Mesenchymal stem cell (in vitro differentiated cells and primary cell): ENCODE data around the gene TMEM108.

Source experiments
- DNase-seq: peaks from one replicate; pipeline ENCODE4 v3.0.0-alpha.2; 2013
- H2AFZ ChIP-seq: one replicate; pipeline ENCODE4 v1.6.1; 2013; ENCODE audit warnings: low read depth, mild to moderate bottlenecking, control low read depth, inconsistent platforms, low read length, moderate library complexity
- H2AK5ac ChIP-seq: 2 replicates; pipeline ENCODE4 v1.6.1; 2013; ENCODE audit warnings: low read length, moderate library complexity, mild to moderate bottlenecking, inconsistent platforms; ENCODE audit not compliant: severe bottlenecking
- H2BK120ac ChIP-seq: one replicate; pipeline ENCODE4 v1.6.1; 2013; ENCODE audit warnings: low read depth, mild to moderate bottlenecking, inconsistent platforms, low read length, moderate library complexity
- H2BK12ac ChIP-seq, 2 experiments: one replicate each; pipeline ENCODE4 v1.6.1; 2013; ENCODE audit warnings: inconsistent platforms in 2 of 2, low read length in 2 of 2, mild to moderate bottlenecking in 2 of 2, moderate library complexity in 2 of 2, control low read depth in 1 of 2
- H2BK15ac ChIP-seq: one replicate; pipeline ENCODE4 v1.6.1; 2013; ENCODE audit warnings: mild to moderate bottlenecking, low read depth, inconsistent platforms; ENCODE audit not compliant: poor library complexity, severe bottlenecking
- H2BK5ac ChIP-seq: 2 replicates; pipeline ENCODE4 v1.6.1; 2013; ENCODE audit warnings: low read depth, mild to moderate bottlenecking, low read length, control low read depth, inconsistent platforms; ENCODE audit not compliant: poor library complexity, severe bottlenecking
- H3K14ac ChIP-seq, 2 experiments: one replicate each; pipeline ENCODE4 v1.6.1; 2013; ENCODE audit warnings: inconsistent platforms in 2 of 2, low read length in 2 of 2, control low read depth in 1 of 2, mild to moderate bottlenecking in 1 of 2, moderate library complexity in 1 of 2
- H3K18ac ChIP-seq, 2 experiments: one replicate each; pipeline ENCODE4 v1.6.1; 2013; ENCODE audit warnings: inconsistent platforms in 2 of 2, low read length in 2 of 2, control low read depth in 1 of 2, low read depth in 1 of 2, mild to moderate bottlenecking in 1 of 2
- H3K23ac ChIP-seq, 2 experiments: one replicate each; pipeline ENCODE4 v1.6.1; 2013; ENCODE audit warnings: inconsistent platforms in 2 of 2, low read length in 2 of 2, mild to moderate bottlenecking in 2 of 2, moderate library complexity in 2 of 2, control low read depth in 1 of 2
- H3K27ac ChIP-seq: 2 replicates; pipeline ENCODE4 v1.5.1; 2013; ENCODE audit warnings: mild to moderate bottlenecking, moderate library complexity, low read length, control low read depth, inconsistent platforms; ENCODE audit not compliant: poor library complexity, severe bottlenecking
- H3K27me3 ChIP-seq, 2 experiments: 2 replicates each; pipeline versions ENCODE4 v1.6.1 to v1.7.0; 2013; ENCODE audit warnings: low read length in 2 of 2, mild to moderate bottlenecking in 2 of 2, moderate library complexity in 2 of 2, control low read depth in 1 of 2, inconsistent platforms in 1 of 2; ENCODE audit not compliant: control insufficient read depth in 1 of 2, insufficient read depth in 1 of 2
- H3K36me3 ChIP-seq, 2 experiments: 2 replicates each; pipeline versions ENCODE4 v1.6.1 to v1.7.0; 2013; ENCODE audit warnings: low read length in 2 of 2, control low read depth in 1 of 2, inconsistent platforms in 1 of 2, low read depth in 1 of 2, mild to moderate bottlenecking in 1 of 2; ENCODE audit not compliant: insufficient read depth in 2 of 2, control insufficient read depth in 1 of 2
- H3K4ac ChIP-seq, 2 experiments: one replicate each; pipeline ENCODE4 v1.6.1; 2013; ENCODE audit warnings: inconsistent platforms in 2 of 2, low read length in 2 of 2, mild to moderate bottlenecking in 2 of 2, moderate library complexity in 2 of 2, control low read depth in 1 of 2, low read depth in 1 of 2
- H3K4me1 ChIP-seq: 2 replicates; pipeline ENCODE4 v1.6.1; 2013; ENCODE audit warnings: low read depth, low read length, control low read depth; ENCODE audit not compliant: control insufficient read depth, insufficient read depth
- H3K4me2 ChIP-seq: 2 replicates; pipeline ENCODE4 v1.6.1; 2013; ENCODE audit warnings: low read length, mild to moderate bottlenecking, inconsistent platforms; ENCODE audit not compliant: poor library complexity, severe bottlenecking
- H3K4me3 ChIP-seq, 2 experiments: 2 replicates each; pipeline versions ENCODE4 v1.5.1 to v1.7.0; 2013; ENCODE audit warnings: low read length in 2 of 2, mild to moderate bottlenecking in 2 of 2, control low read depth in 1 of 2, low read depth in 1 of 2; ENCODE audit not compliant: insufficient read depth in 1 of 2
- H3K79me1 ChIP-seq: replicated peaks from 2 replicates; pipeline ENCODE4 v1.6.1; 2013; ENCODE audit warnings: mild to moderate bottlenecking, control low read depth, low read length, inconsistent platforms; ENCODE audit not compliant: poor library complexity, severe bottlenecking
- H3K9ac ChIP-seq: 2 replicates; pipeline ENCODE4 v1.7.0; 2013; ENCODE audit warnings: mild to moderate bottlenecking, low read length, moderate library complexity
- H3K9me3 ChIP-seq: 2 replicates; pipeline ENCODE4 v1.7.0; 2013; ENCODE audit warnings: mild to moderate bottlenecking, low read length; ENCODE audit not compliant: control insufficient read depth
- H4K8ac ChIP-seq: one replicate; pipeline ENCODE4 v1.6.1; 2013; ENCODE audit warnings: inconsistent platforms, mild to moderate bottlenecking, low read length, moderate library complexity
- H4K91ac ChIP-seq: one replicate; pipeline ENCODE4 v1.6.1; 2013; ENCODE audit warnings: mild to moderate bottlenecking, low read length, inconsistent platforms
- WGBS: methylation state at CpG from one replicate; pipeline ENCODE4 v1.1.7; 2013; ENCODE audit warnings: mixed read lengths; 5-methylcytosine and 5-hydroxymethylcytosine counted together

The TMEM108 gene

DNA sequence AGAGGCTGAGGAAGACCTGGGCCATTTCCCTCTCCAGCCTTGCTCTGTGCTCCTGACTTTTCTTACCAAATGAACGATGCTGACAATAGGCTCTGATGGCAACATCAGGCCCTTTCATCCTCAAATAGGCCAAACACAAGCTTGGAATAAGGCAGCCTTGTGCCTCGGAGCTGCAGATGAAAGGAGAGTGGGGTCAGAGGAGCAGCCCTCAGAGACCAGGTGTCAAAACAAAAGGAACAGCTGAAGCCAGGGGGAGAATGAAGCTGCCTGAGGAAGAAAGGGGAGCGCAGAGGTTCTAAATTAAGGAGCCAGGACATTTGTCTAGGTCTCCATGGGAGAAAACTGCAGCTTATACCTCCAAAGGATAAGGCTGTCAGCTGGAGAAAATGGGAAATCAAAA is 366.7 kb downstream of the TMEM108 start:
- no peaks in the 10 kb centered on the region for H3K9me3 ChIP-seq
- no peak overlapping the region for H3K9ac ChIP-seq
- no peak overlapping the region for H3K4me3 ChIP-seq
- H3K14ac ChIP-seq, result no peak overlapping the region
- H3K36me3 ChIP-seq, result no peaks in the 10 kb centered on the region
- H3K79me1 ChIP-seq, result no peaks in the 10 kb centered on the region
- WGBS, result 87% methylated on average over 3 of the region's 3 CpGs
- H3K4me2 ChIP-seq, result no peak overlapping the region
- no peak overlapping the region for H2BK120ac ChIP-seq
- no peak overlapping the region for H2BK15ac ChIP-seq
- H2AFZ ChIP-seq, result no peak overlapping the region
- peak overlapping the region in 1 of 2 experiments; percentile 25 for H3K4ac ChIP-seq
- no peak overlapping the region for H4K91ac ChIP-seq
- no peak overlapping the region for H3K18ac ChIP-seq
- no peak overlapping the region for H2BK12ac ChIP-seq
- no peak for DNase-seq
- peaks cover 0 to 4% of the 10 kb centered on the region in 2 experiments for H3K27me3 ChIP-seq
- no peak overlapping the region for H3K23ac ChIP-seq
- no peak overlapping the region for H3K27ac ChIP-seq
- H3K4me1 ChIP-seq, result no peaks in the 10 kb centered on the region
- no peak overlapping the region for H4K8ac ChIP-seq
- H2BK5ac ChIP-seq, result no peak overlapping the region
- H2AK5ac ChIP-seq, result no peak overlapping the region

DNA sequence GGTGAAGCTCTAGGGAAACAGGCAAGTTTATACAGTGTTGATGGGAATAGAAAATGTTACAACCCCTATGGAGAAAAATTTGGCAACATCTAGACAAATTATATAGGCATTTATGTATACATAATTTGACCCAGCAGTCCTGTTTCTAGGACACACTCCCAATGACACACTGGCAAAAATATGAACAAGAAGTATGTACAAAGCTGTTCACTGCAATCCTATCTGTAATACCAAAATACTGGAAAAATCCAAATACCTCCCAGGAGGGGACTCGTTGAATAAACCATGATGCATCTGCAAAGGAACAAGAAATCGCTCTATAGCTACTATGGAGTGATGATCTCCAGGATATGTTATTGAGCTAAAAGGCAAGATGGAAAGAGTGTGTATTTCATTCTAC is 370.2 kb downstream of the TMEM108 start:
- Histone ChIP-seq H2BK12ac (no peak overlapping the region), H4K8ac (no peak overlapping the region), H2BK5ac (no peak overlapping the region), H2BK15ac (no peak overlapping the region), H3K4ac (no peak overlapping the region), H2AFZ (no peak overlapping the region), H3K18ac (no peak overlapping the region), H3K9me3 (no peaks in the 10 kb centered on the region), H3K14ac (no peak overlapping the region), H2AK5ac (no peak overlapping the region), H3K36me3 (no peaks in the 10 kb centered on the region), H2BK120ac (no peak overlapping the region), H3K79me1 (no peaks in the 10 kb centered on the region), H3K27ac (no peak overlapping the region), H3K4me1 (peaks cover 3% of the 10 kb centered on the region), H4K91ac (no peak overlapping the region), H3K9ac (no peak overlapping the region), H3K23ac (no peak overlapping the region), H3K4me3 (no peak overlapping the region), H3K4me2 (no peak overlapping the region), H3K27me3 (peaks cover 0 to 5% of the 10 kb centered on the region in 2 experiments)
- no peak for DNase-seq
- 86% methylated on average over 2 of the region's 2 CpGs for WGBS

GRCh38 chr3:133408961-133409360 is 370.8 kb downstream of the TMEM108 start:
- Histone ChIP-seq H4K91ac (no peak overlapping the region), H3K18ac (no peak overlapping the region), H3K4me2 (no peak overlapping the region), H3K4ac (no peak overlapping the region), H3K23ac (no peak overlapping the region), H2AFZ (no peak overlapping the region), H3K27ac (no peak overlapping the region), H3K14ac (no peak overlapping the region), H3K4me1 (peaks cover 5% of the 10 kb centered on the region), H3K4me3 (no peak overlapping the region), H2BK12ac (no peak overlapping the region), H3K79me1 (no peaks in the 10 kb centered on the region), H2BK120ac (no peak overlapping the region), H3K9ac (no peak overlapping the region), H3K9me3 (no peaks in the 10 kb centered on the region), H2BK5ac (no peak overlapping the region), H2BK15ac (no peak overlapping the region), H2AK5ac (no peak overlapping the region), H3K36me3 (no peaks in the 10 kb centered on the region), H3K27me3 (peaks cover 0 to 5% of the 10 kb centered on the region in 2 experiments), H4K8ac (no peak overlapping the region)
- peak; percentile 70 for DNase-seq
- 0% methylated on average over 1 of the region's 2 CpGs for WGBS

GRCh38 chr3:133410191-133410892 is 372.2 kb downstream of the TMEM108 start:
- Histone ChIP-seq H2BK5ac (no peak overlapping the region), H3K4ac (no peak overlapping the region), H2AK5ac (no peak overlapping the region), H3K27me3 (peaks cover 0 to 5% of the 10 kb centered on the region in 2 experiments), H3K9ac (no peak overlapping the region), H3K9me3 (no peaks in the 10 kb centered on the region), H3K79me1 (no peaks in the 10 kb centered on the region), H4K8ac (no peak overlapping the region), H3K23ac (no peak overlapping the region), H2AFZ (no peak overlapping the region), H3K27ac (no peak overlapping the region), H2BK15ac (no peak overlapping the region), H4K91ac (no peak overlapping the region), H3K18ac (no peak overlapping the region), H2BK12ac (no peak overlapping the region), H2BK120ac (no peak overlapping the region), H3K4me2 (no peak overlapping the region), H3K14ac (no peak overlapping the region), H3K36me3 (no peaks in the 10 kb centered on the region), H3K4me1 (peaks cover 5% of the 10 kb centered on the region), H3K4me3 (no peak overlapping the region)
- no peak for DNase-seq
- whole genome bisulfite sequencing, result 90% methylated on average over 16 of the region's 17 CpGs
